Ishikawa (cell line): ENCODE measurements around the gene FKBP2.

Experiments
- CEBPB ChIP-seq: IDR thresholded peaks from 2 replicates; pipeline ENCODE4 v1.6.1; 2012
- CREB1 ChIP-seq: IDR thresholded peaks from 2 replicates; pipeline ENCODE4 v1.6.1; 2012; ENCODE audit warnings: low read depth
- EGR1 ChIP-seq: IDR thresholded peaks from 2 replicates; pipeline ENCODE4 v1.6.1; 2012
- EP300 ChIP-seq: IDR thresholded peaks from 2 replicates; pipeline ENCODE4 v1.6.1; 2012; ENCODE audit warnings: borderline replicate concordance
- FOXM1 ChIP-seq: IDR thresholded peaks from 2 replicates; pipeline ENCODE4 v1.6.1; 2012; ENCODE audit warnings: low read depth, borderline replicate concordance
- MAX ChIP-seq: IDR thresholded peaks from 2 replicates; pipeline ENCODE4 v1.6.1; 2012
- NFIC ChIP-seq: IDR thresholded peaks from 2 replicates; pipeline ENCODE4 v1.6.1; 2012
- RAD21 ChIP-seq: IDR thresholded peaks from 2 replicates; pipeline ENCODE4 v1.6.1; 2012; ENCODE audit warnings: low read depth
- REST ChIP-seq: IDR thresholded peaks from 2 replicates; pipeline ENCODE4 v1.6.1; 2012; ENCODE audit warnings: low read depth, mild to moderate bottlenecking
- TAF1 ChIP-seq: IDR thresholded peaks from 2 replicates; pipeline ENCODE4 v1.6.1; 2012; ENCODE audit warnings: low read depth, mild to moderate bottlenecking
- TCF12 ChIP-seq: IDR thresholded peaks from 2 replicates; pipeline ENCODE4 v1.6.1; 2012; ENCODE audit warnings: low read depth
- TEAD4 ChIP-seq: IDR thresholded peaks from 2 replicates; pipeline ENCODE4 v1.6.1; 2012
- USF1 ChIP-seq: IDR thresholded peaks from 2 replicates; pipeline ENCODE4 v1.6.1; 2012
- YY1 ChIP-seq: IDR thresholded peaks from 2 replicates; pipeline ENCODE4 v1.6.1; 2012; ENCODE audit warnings: low read depth
- ZBTB7A ChIP-seq: IDR thresholded peaks from 2 replicates; pipeline ENCODE4 v1.6.1; 2012; ENCODE audit warnings: low read depth

Gene FKBP2

GRCh38 chr11:64232182-64232966, 8.5 kb upstream of the FKBP2 start:
- TF ChIP-seq MAX (no peak), YY1 (no peak), CEBPB (no peak)

GRCh38 chr11:64232967-64233315, 8.0 kb upstream of the FKBP2 start:
- no peak for TF ChIP-seq REST

- TF ChIP-seq ZBTB7A (peak; percentile 96), TCF12 (0 out of 2 replicates have a peak, but pooled peaks have one; percentile 26), USF1 (peak; percentile 74), TAF1 (no peak), MAX (peak; percentile 28; the same call in 1 of the 2 replicates)
Observed at GRCh38 chr11:64233913-64234586, 6.8 kb upstream of the FKBP2 start, which contains the start of gene VEGFB. Gene VEGFB, plus strand, starts transcription at chr11:64234584. Its CDS starts 250 bp downstream, at chr11:64234834.

GRCh38 chr11:64234647-64235379, 6.1 kb upstream of the FKBP2 start:
- TF ChIP-seq TAF1 (0 out of 2 replicates have a peak, but pooled peaks have one; percentile 9), NFIC (no peak), TEAD4 (no peak), ZBTB7A (0 out of 2 replicates have a peak, but pooled peaks have one; percentile 25), CREB1 (no peak), TCF12 (no peak), EP300 (peak; percentile 9; the same call in 1 of the 2 replicates), REST (no peak)

- TF ChIP-seq FOXM1 (no peak), EP300 (no peak), REST (no peak), NFIC (no peak), CREB1 (no peak), TCF12 (no peak), TEAD4 (no peak), USF1 (no peak), MAX (no peak), YY1 (no peak), ZBTB7A (no peak), EGR1 (no peak), CEBPB (no peak), RAD21 (no peak), TAF1 (no peak)
Observed at GRCh38 chr11:64235437-64236161, 5.3 kb upstream of the FKBP2 start.
